ENCODE data around the gene CTDSPL. TPM values are rescaled to one million over a fixed set of nuclear protein-coding genes. Genes with fewer than 3 reads are reported as not detected.

Gene CTDSPL
- total RNA-seq, 2 donors from 2014 or later, result 27.8 to 30.7 TPM

GRCh38 chr3:37993067-37993455 lies 131.4 kb downstream of the CTDSPL start:
- Mint-ChIP-seq H3K4me3 (peak overlapping the region; percentile 75), H3K9me3 (no peaks in the 10 kb centered on the region), H3K36me3 (ENCODE audit: low read depth) (peaks cover 17% of the 10 kb centered on the region), H3K4me1 (peaks cover 54% of the 10 kb centered on the region), H3K27ac (peak overlapping the region; percentile 86), H3K27me3 (ENCODE audit: insufficient read depth) (no peaks in the 10 kb centered on the region)
- H3K9me3 ChIP-seq (ENCODE audit: control insufficient read depth, low read length), result no peaks in the 10 kb centered on the region
- peak; percentile 36 for DNase-seq
- WGBS, 2 experiments (ENCODE audit: insufficient coverage in 1 of 2, insufficient read length in 1 of 2), result 86 to 90% methylated on average over 7 to 8 of the region's 8 CpGs
- no peaks in the 10 kb centered on the region for H3K36me3 ChIP-seq (ENCODE audit: control insufficient read depth, insufficient read depth, low read length)
- peak overlapping the region; percentile 59 for H3K4me3 ChIP-seq (ENCODE audit: low read length)
- no peak for TF ChIP-seq CTCF (conservative IDR thresholded peaks at IDR 0.05)
- no peak overlapping the region for H3K27ac ChIP-seq (ENCODE audit: low read depth, low read length)
- H3K27me3 ChIP-seq (ENCODE audit: control insufficient read depth, insufficient read depth, low read length, poor library complexity, severe bottlenecking), result no peaks in the 10 kb centered on the region
- H3K9ac ChIP-seq (ENCODE audit: extremely low read depth, low read length, poor library complexity, severe bottlenecking), result no peak overlapping the region
- H3K4me1 ChIP-seq (ENCODE audit: control insufficient read depth, insufficient read depth, low read length), result peaks cover 19% of the 10 kb centered on the region

GRCh38 chr3:37993460-37993819 lies 131.8 kb downstream of the CTDSPL start:
- Histone ChIP-seq H3K4me1 (ENCODE audit: control insufficient read depth, insufficient read depth, low read length) (peaks cover 23% of the 10 kb centered on the region), H3K9me3 (ENCODE audit: control insufficient read depth, low read length) (no peaks in the 10 kb centered on the region), H3K27ac (ENCODE audit: low read depth, low read length) (no peak overlapping the region), H3K4me3 (ENCODE audit: low read length) (no peak overlapping the region), H3K9ac (ENCODE audit: extremely low read depth, low read length, poor library complexity, severe bottlenecking) (no peak overlapping the region), H3K27me3 (ENCODE audit: control insufficient read depth, insufficient read depth, low read length, poor library complexity, severe bottlenecking) (no peaks in the 10 kb centered on the region), H3K36me3 (ENCODE audit: control insufficient read depth, insufficient read depth, low read length) (no peaks in the 10 kb centered on the region)
- H3K4me1 Mint-ChIP-seq, result peaks cover 55% of the 10 kb centered on the region
- no peaks in the 10 kb centered on the region for H3K27me3 Mint-ChIP-seq (ENCODE audit: insufficient read depth)
- H3K27ac Mint-ChIP-seq, result peak overlapping the region; percentile 86
- WGBS, 2 experiments (ENCODE audit: insufficient coverage in 1 of 2, insufficient read length in 1 of 2), result 90 to 96% methylated on average over 4 to 6 of the region's 6 CpGs
- no peak for DNase-seq
- no peak for TF ChIP-seq CTCF (conservative IDR thresholded peaks at IDR 0.05)
- no peaks in the 10 kb centered on the region for H3K9me3 Mint-ChIP-seq
- H3K4me3 Mint-ChIP-seq, result peak overlapping the region; percentile 75
- H3K36me3 Mint-ChIP-seq (ENCODE audit: low read depth), result peaks cover 17% of the 10 kb centered on the region

GRCh38 chr3:37993820-37994638 lies 132.3 kb downstream of the CTDSPL start:
- peak; percentile 32 for TF ChIP-seq CTCF (conservative IDR thresholded peaks at IDR 0.05)
- Mint-ChIP-seq H3K9me3 (no peaks in the 10 kb centered on the region), H3K4me1 (peaks cover 56% of the 10 kb centered on the region), H3K27ac (peak overlapping the region; percentile 86), H3K4me3 (peak overlapping the region; percentile 75), H3K27me3 (ENCODE audit: insufficient read depth) (no peaks in the 10 kb centered on the region), H3K36me3 (ENCODE audit: low read depth) (peaks cover 18% of the 10 kb centered on the region)
- Histone ChIP-seq H3K4me1 (ENCODE audit: control insufficient read depth, insufficient read depth, low read length) (peaks cover 26% of the 10 kb centered on the region), H3K9ac (ENCODE audit: extremely low read depth, low read length, poor library complexity, severe bottlenecking) (no peak overlapping the region), H3K36me3 (ENCODE audit: control insufficient read depth, insufficient read depth, low read length) (no peaks in the 10 kb centered on the region), H3K27me3 (ENCODE audit: control insufficient read depth, insufficient read depth, low read length, poor library complexity, severe bottlenecking) (no peaks in the 10 kb centered on the region), H3K27ac (ENCODE audit: low read depth, low read length) (no peak overlapping the region), H3K4me3 (ENCODE audit: low read length) (peak overlapping the region; percentile 61), H3K9me3 (ENCODE audit: control insufficient read depth, low read length) (no peaks in the 10 kb centered on the region)
- DNase-seq, result peak; percentile 80
- 54 to 57% methylated on average over 26 to 49 of the region's 49 CpGs for WGBS, 2 experiments (ENCODE audit: insufficient coverage in 1 of 2, insufficient read length in 1 of 2)

Data from endodermal cell (in vitro differentiated cells).